Upper lobe of left lung (tissue), 4 donors: ENCODE results near the gene SLIT1.

Source experiments
- CTCF ChIP-seq, 6 experiments: fragments of 450-650 bp in 4 of 6; fragments of 200-600 bp in 2 of 6; sonication (generic) in 2 of 6; IDR thresholded peaks; one replicate each; pipeline ENCODE4 v1.5.1; 2016 to 2019; ENCODE audit warnings: antibody characterized with exemption in 6 of 6
- EP300 ChIP-seq, 4 donors: sonication (generic); formaldehyde crosslinking; IDR thresholded peaks; one replicate each; pipeline ENCODE4 v1.5.1; 2017; ENCODE audit warnings: antibody characterized with exemption in 4 of 4, control low read depth in 2 of 4
- POLR2A ChIP-seq, 4 donors: fragments of 450-650 bp; IDR thresholded peaks; one replicate each; pipeline ENCODE4 v1.5.1; 2016 to 2017; ENCODE audit warnings: antibody characterized with exemption in 4 of 4, mild to moderate bottlenecking in 2 of 4
- POLR2AphosphoS5 ChIP-seq, 2 donors: sonication (generic); formaldehyde crosslinking; IDR thresholded peaks; one replicate each; pipeline ENCODE4 v1.5.1; 2017; ENCODE audit warnings: antibody characterized with exemption in 2 of 2

GRCh38 chr10:97028126-97028831 is 157.5 kb downstream of the SLIT1 start:
- TF ChIP-seq CTCF (IDR thresholded peaks at IDR 0.05) (no peak), POLR2A (IDR thresholded peaks at IDR 0.05) (no peak), POLR2AphosphoS5 (IDR thresholded peaks at IDR 0.05) (no peak), EP300 (IDR thresholded peaks at IDR 0.05) (no peak)
